ENCODE results near the gene ZNF491.

Gene ZNF491

DNA sequence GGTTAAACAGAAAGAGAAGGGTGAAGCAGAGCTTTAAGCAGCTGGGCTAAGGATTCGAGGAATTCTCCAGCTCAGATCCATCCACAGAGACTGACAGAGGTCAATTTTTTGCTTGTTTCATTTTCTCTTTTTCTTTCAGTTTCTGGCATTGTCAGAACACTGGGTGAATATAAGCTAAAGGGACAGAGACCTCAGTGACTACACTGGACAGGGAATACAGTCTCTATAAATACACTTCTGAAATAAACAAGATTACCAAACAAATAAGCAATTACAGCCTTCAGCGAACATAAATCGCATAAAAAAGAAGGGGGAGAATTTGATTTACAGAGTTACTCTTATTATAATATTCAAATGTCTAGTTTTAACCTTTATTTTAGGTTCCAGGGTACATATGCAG lies 35.2 kb upstream of the ZNF491 start:
- no peak overlapping the region for H2AFZ ChIP-seq (ENCODE audit: low read length)
- H3K9ac ChIP-seq (ENCODE audit: low read depth, low read length, poor library complexity, severe bottlenecking) = no peak overlapping the region
- no peak overlapping the region for H3K4me2 ChIP-seq (ENCODE audit: low read depth, low read length, poor library complexity, severe bottlenecking)
- TF ChIP-seq EZH2phosphoT487 (IDR thresholded peaks at IDR 0.05; ENCODE audit: borderline replicate concordance) = no peak
- TF ChIP-seq, protein P1, sequence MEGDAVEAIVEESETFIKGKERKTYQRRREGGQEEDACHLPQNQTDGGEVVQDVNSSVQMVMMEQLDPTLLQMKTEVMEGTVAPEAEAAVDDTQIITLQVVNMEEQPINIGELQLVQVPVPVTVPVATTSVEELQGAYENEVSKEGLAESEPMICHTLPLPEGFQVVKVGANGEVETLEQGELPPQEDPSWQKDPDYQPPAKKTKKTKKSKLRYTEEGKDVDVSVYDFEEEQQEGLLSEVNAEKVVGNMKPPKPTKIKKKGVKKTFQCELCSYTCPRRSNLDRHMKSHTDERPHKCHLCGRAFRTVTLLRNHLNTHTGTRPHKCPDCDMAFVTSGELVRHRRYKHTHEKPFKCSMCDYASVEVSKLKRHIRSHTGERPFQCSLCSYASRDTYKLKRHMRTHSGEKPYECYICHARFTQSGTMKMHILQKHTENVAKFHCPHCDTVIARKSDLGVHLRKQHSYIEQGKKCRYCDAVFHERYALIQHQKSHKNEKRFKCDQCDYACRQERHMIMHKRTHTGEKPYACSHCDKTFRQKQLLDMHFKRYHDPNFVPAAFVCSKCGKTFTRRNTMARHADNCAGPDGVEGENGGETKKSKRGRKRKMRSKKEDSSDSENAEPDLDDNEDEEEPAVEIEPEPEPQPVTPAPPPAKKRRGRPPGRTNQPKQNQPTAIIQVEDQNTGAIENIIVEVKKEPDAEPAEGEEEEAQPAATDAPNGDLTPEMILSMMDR (conservative IDR thresholded peaks at IDR 0.05; ENCODE audit: low read length) = no peak
- 0 out of 2 replicates have a peak, but pooled peaks cover 5% of the 10 kb centered on the region for H3K9me3 ChIP-seq (ENCODE audit: insufficient read depth, low read depth, low read length)
- no peaks in the 10 kb centered on the region for H3K36me3 ChIP-seq (ENCODE audit: insufficient read depth, low read length)
- peaks cover 7% of the 10 kb centered on the region for H3K4me1 ChIP-seq (ENCODE audit: insufficient read depth, low read length, poor library complexity, severe bottlenecking)
- no peaks in the 10 kb centered on the region for H3F3A ChIP-seq (ENCODE audit: low read depth)
- no peak overlapping the region for H3K4me3 ChIP-seq (ENCODE audit: low read length, poor library complexity, severe bottlenecking)
- H3K9me2 ChIP-seq (replicated peaks; ENCODE audit: low read depth, low read length) = no peaks in the 10 kb centered on the region
- no peaks in the 10 kb centered on the region for H3K27me3 ChIP-seq (ENCODE audit: insufficient read depth, low read length, poor library complexity, severe bottlenecking)
- H4K20me1 ChIP-seq (ENCODE audit: insufficient read depth, low read length, poor library complexity, severe bottlenecking) = no peaks in the 10 kb centered on the region
- peaks cover 9% of the 10 kb centered on the region; the same call in 1 of the 2 replicates for H3K79me2 ChIP-seq (ENCODE audit: insufficient read depth, low read length)

GRCh38 chr19:11763611-11764010 lies 34.7 kb upstream of the ZNF491 start:
- Histone ChIP-seq H3F3A (ENCODE audit: low read depth) (no peaks in the 10 kb centered on the region), H3K9me2 (replicated peaks; ENCODE audit: low read depth, low read length) (no peaks in the 10 kb centered on the region), H3K9ac (ENCODE audit: low read depth, low read length, poor library complexity, severe bottlenecking) (no peak overlapping the region), H3K4me1 (ENCODE audit: insufficient read depth, low read length, poor library complexity, severe bottlenecking) (peaks cover 12% of the 10 kb centered on the region), H3K27me3 (ENCODE audit: insufficient read depth, low read length, poor library complexity, severe bottlenecking) (no peaks in the 10 kb centered on the region), H3K4me3 (ENCODE audit: low read length, poor library complexity, severe bottlenecking) (no peak overlapping the region), H3K36me3 (ENCODE audit: insufficient read depth, low read length) (no peaks in the 10 kb centered on the region), H3K9me3 (ENCODE audit: insufficient read depth, low read depth, low read length) (0 out of 2 replicates have a peak, but pooled peaks cover 5% of the 10 kb centered on the region), H3K79me2 (ENCODE audit: insufficient read depth, low read length) (peaks cover 12% of the 10 kb centered on the region; the same call in 1 of the 2 replicates), H3K4me2 (ENCODE audit: low read depth, low read length, poor library complexity, severe bottlenecking) (no peak overlapping the region), H4K20me1 (ENCODE audit: insufficient read depth, low read length, poor library complexity, severe bottlenecking) (no peaks in the 10 kb centered on the region), H2AFZ (ENCODE audit: low read length) (no peak overlapping the region)
- no peak for TF ChIP-seq EZH2phosphoT487 (IDR thresholded peaks at IDR 0.05; ENCODE audit: borderline replicate concordance)
- TF ChIP-seq, protein P1 (conservative IDR thresholded peaks at IDR 0.05; ENCODE audit: low read length) = no peak

GRCh38 chr19:11766597-11767591 lies 31.4 kb upstream of the ZNF491 start, which contains the start of gene ZNF441:
ZNF441 (plus strand) TSS chr19:11767000; CDS start chr19:11767194, 194 bp downstream.
- TF ChIP-seq EZH2phosphoT487 (IDR thresholded peaks at IDR 0.05; ENCODE audit: borderline replicate concordance) = no peak
- TF ChIP-seq, protein P1 (conservative IDR thresholded peaks at IDR 0.05; ENCODE audit: low read length) = no peak
- no peaks in the 10 kb centered on the region for H3K9me2 ChIP-seq (replicated peaks; ENCODE audit: low read depth, low read length)
- H3F3A ChIP-seq (ENCODE audit: low read depth) = no peaks in the 10 kb centered on the region
- H3K4me1 ChIP-seq (ENCODE audit: insufficient read depth, low read length, poor library complexity, severe bottlenecking) = peaks cover 15% of the 10 kb centered on the region
- H3K9me3 ChIP-seq (ENCODE audit: insufficient read depth, low read depth, low read length) = peaks cover 8% of the 10 kb centered on the region; the same call in 1 of the 2 replicates
- H2AFZ ChIP-seq (ENCODE audit: low read length) = peak within 1 kb of the TSS; percentile 98
- no peaks in the 10 kb centered on the region for H3K36me3 ChIP-seq (ENCODE audit: insufficient read depth, low read length)
- no peaks in the 10 kb centered on the region for H3K27me3 ChIP-seq (ENCODE audit: insufficient read depth, low read length, poor library complexity, severe bottlenecking)
- peak within 1 kb of the TSS; percentile 83 for H3K9ac ChIP-seq (ENCODE audit: low read depth, low read length, poor library complexity, severe bottlenecking)
- no peaks in the 10 kb centered on the region for H4K20me1 ChIP-seq (ENCODE audit: insufficient read depth, low read length, poor library complexity, severe bottlenecking)
- peaks cover 18% of the 10 kb centered on the region; the same call in 1 of the 2 replicates for H3K79me2 ChIP-seq (ENCODE audit: insufficient read depth, low read length)
- peak within 1 kb of the TSS; percentile 78 for H3K4me3 ChIP-seq (ENCODE audit: low read length, poor library complexity, severe bottlenecking)
- H3K4me2 ChIP-seq (ENCODE audit: low read depth, low read length, poor library complexity, severe bottlenecking) = peak within 1 kb of the TSS; percentile 86
